LNCAP (cell line): ENCODE data around the gene DIPK1A.

Experiments used
- TF ChIP-seq, protein P1 (sequence below): fragments of 450-650 bp; IDR thresholded peaks from 2 replicates; pipeline ENCODE4 v1.5.1; 2017; ENCODE audit warnings: mild to moderate bottlenecking

DIPK1A gene

DNA sequence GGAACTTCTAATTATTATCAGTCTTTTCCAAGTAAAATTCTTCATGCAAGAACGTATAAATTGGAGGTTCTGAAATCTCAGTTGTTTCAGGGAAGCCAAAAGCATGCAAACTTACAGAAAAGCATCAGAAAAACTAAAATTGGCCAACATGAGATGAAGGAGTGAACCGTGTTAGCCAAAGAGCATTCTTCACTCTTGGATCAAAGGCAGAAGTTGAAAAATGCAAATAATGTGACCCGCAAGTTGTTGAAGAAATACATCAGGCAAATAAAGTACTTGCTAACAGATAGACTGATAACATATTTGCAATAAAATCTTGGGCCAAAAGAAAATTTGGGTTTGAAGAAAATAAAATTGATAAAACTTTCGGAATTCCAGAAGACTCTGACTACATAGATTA is 29.6 kb downstream of the DIPK1A start:
- TF ChIP-seq, protein P1, sequence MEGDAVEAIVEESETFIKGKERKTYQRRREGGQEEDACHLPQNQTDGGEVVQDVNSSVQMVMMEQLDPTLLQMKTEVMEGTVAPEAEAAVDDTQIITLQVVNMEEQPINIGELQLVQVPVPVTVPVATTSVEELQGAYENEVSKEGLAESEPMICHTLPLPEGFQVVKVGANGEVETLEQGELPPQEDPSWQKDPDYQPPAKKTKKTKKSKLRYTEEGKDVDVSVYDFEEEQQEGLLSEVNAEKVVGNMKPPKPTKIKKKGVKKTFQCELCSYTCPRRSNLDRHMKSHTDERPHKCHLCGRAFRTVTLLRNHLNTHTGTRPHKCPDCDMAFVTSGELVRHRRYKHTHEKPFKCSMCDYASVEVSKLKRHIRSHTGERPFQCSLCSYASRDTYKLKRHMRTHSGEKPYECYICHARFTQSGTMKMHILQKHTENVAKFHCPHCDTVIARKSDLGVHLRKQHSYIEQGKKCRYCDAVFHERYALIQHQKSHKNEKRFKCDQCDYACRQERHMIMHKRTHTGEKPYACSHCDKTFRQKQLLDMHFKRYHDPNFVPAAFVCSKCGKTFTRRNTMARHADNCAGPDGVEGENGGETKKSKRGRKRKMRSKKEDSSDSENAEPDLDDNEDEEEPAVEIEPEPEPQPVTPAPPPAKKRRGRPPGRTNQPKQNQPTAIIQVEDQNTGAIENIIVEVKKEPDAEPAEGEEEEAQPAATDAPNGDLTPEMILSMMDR = no peak

- TF ChIP-seq, protein P1 = no peak
Measured at GRCh38 chr1:92929461-92929860, 31.8 kb downstream of the DIPK1A start.

- TF ChIP-seq, protein P1 = no peak
Measured at GRCh38 chr1:92927870-92928269, 33.4 kb downstream of the DIPK1A start.

DNA sequence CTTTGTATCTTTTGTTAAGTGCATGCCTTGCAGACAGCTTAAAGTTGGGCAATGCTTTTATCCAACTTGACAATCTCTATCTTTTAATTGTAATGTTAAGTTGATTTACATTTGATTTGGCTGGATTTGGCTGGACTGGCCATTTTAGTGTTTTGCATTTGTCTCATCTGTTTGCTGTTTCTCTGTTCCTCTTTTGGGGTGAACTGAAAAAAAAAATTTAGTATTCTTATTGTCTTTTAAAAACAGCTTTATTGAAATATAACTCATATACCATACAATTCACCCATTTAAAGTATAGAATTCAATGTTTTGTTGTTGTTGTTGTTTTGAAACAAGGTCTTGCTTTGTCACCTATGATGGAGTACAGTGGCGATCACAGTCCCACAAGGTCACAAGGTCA is 34.4 kb downstream of the DIPK1A start:
- TF ChIP-seq, protein P1 = no peak

- TF ChIP-seq, protein P1 = no peak
Measured at GRCh38 chr1:92924501-92924900, 36.8 kb downstream of the DIPK1A start.

DNA sequence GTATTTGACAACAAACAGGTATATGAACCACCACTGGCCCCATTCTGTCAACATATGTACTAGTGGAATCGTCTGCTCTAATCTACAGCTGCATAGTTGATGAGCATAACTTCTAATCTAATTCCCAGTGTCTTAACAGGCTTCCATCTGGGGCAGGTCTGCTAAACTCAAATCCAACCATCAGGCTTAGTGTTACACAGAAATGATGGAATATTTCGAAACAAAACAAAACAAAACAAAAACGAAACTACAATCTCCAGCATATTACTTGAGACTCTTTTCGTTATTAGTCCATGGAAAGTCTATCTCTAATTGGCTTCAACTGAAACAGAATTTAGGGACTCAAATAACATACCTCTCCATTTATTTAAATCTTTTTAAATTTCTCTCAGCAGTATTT is 37.6 kb downstream of the DIPK1A start:
- TF ChIP-seq, protein P1 = no peak

- TF ChIP-seq, protein P1 = no peak
Measured at GRCh38 chr1:92922356-92923035, 38.8 kb downstream of the DIPK1A start.
